ENCODE data around the gene POLR2A.

DNA sequence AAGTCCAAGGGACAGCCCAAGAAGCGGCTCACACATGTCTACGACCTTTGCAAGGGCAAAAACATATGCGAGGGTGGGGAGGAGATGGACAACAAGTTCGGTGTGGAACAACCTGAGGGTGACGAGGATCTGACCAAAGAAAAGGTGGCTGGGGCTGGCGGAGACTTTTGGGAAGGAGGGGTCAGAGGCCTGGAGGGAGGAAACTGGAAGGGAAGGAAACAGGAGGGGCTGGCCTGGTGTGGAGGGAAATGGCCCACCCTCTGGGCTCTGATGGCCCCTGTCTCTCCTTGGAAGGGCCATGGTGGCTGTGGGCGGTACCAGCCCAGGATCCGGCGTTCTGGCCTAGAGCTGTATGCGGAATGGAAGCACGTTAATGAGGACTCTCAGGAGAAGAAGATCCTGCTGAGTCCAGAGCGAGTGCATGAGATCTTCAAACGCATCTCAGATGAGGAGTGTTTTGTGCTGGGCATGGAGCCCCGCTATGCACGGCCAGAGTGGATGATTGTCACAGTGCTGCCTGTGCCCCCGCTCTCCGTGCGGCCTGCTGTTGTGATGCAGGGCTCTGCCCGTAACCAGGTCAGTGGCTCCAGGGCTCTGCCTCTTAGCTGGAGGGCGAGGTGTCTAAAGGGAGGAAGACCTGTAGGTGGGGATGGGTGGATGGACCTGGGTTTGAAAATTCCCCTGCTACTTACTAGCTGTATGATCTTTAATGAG is 12.5 kb downstream of the POLR2A start:
- no peak for TF ChIP-seq CTCF (IDR thresholded peaks at IDR 0.05; ENCODE audit: insufficient read depth, low read depth, low read length)
- no peak for TF ChIP-seq EZH2 (IDR thresholded peaks at IDR 0.05; ENCODE audit: insufficient read depth, low read length)

Data from astrocyte (in vitro differentiated cells and primary cell).